Right hindlimb (tissue), 1 donor: ENCODE results near the gene KCNQ2.

Source experiments
- DNase-seq: peaks from one replicate; pipeline ENCODE4 v3.0.0-alpha.2; 2018

KCNQ2 gene

DNA sequence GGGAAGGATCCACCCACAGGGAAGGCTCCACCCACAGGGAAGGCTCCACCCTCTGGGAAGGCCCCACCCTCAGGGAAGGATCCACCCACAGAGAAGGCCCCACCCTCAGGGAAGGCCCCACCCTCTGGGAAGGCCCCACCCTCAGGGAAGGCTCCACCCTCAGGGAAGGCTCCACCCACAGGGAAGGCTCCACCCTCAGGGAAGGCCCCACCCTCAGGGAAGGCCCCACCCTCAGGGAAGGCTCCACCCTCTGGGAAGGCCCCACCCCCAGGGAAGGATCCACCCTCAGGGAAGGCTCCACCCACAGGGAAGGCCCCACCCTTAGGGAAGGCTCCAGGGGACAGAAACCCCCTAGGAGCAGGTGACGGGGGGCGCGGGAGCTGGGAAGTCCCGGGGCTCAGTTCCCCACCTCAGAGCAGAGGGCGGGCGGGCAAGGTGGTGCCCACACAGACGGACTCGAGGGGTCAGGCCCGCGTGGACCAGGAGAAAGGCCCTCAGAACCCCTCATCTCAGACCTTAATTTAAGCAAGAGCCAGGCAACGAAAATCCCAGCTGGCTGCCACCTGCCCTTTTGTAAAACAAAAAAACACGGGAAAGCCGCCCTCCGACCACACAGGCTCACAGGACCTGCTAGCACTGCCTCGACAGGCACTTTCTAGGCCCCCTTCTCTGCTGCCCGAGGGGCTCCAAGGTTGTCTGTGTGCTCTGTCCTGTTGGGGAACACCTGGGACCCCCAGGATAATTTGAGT, 39.7 kb downstream of the KCNQ2 start:
- no peak for DNase-seq

DNA sequence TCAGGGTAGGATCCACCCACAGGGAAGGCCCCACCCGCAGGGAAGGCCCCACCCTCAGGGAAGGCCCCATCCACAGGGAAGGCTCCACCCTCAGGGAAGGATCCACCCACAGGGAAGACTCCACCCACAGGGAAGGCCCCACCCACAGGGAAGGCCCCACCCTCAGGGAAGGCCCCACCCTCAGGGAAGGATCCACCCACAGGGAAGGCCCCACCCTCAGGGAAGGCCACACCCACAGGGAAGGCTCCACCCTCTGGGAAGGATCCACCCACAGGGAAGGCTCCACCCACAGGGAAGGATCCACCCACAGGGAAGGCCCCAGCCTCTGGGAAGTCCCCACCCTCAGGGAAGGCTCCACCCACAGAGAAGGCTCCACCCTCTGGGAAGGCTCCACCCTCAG, 40.5 kb downstream of the KCNQ2 start:
- DNase-seq, result no peak

DNA sequence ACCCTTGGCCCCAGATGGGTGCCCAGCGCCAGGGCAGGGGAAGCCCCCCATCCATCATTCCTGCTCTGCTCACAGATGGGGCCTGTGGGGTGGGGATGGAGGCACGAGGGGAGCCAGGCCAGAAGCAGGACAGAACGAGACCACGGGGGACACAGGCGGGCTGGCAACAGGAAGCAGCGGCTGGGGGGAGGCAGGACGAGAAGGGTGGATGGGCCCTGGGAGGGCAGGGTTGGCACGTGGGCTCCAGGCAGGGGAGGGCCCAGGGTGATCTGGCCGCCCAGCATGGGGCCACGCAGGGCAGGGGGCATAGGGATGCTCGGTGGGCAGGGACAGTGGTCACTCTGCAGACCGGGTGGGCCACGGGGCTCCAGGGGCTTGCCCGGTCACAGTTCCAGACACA, 41.6 kb downstream of the KCNQ2 start:
- no peak for DNase-seq

DNA sequence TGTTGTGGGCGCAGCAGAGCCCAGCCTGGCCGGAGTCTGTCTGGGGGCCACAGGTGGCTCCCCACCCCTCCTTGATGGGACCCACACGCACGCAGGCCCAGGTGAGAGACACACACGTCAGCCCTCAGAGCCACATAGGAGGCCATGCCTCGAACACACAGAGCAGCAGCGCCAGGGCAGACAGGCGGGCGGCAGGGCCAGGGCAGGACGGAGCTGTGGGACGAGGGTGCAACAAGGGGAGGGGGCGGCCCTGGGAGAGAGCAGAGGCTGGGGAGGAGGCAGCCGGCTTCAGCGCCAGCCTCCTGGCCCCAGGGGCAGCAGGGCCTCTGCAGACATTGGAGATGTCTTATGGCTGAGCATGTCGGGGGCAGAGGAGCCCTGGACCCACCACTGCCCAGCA, 42.5 kb downstream of the KCNQ2 start:
- no peak for DNase-seq

DNA sequence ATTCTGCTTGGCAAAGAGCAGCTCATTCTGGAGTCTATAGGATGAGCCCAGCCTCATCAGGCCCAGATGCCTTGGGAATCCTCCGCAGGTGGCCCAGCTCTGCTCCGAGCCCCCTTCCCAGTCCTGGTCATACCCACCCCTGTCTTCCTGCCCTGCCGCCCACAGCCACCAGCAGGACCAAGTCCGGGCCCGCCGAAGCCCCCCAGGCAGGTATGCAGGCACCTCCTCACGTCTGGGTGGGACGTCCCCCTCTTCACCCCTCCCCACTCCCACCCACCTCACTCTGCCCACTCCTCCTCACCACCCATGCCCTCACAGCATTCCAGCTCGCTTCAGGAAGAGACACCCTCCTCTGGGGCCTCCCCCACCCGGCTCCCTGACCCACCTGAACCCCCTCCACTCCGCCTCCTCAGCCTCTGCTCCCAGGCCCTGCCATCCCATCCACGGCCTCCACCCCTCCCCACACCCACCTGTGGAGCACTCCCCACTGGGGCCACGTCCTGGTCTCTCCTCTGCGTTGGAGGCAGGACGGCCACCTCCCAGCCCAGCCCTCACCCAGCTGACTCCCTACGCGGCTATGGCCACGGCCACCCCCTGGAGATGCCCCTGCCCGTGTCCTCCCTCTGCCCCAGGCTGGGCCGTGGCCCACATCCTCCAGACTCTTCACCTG, 43.4 kb downstream of the KCNQ2 start:
- no peak for DNase-seq

DNA sequence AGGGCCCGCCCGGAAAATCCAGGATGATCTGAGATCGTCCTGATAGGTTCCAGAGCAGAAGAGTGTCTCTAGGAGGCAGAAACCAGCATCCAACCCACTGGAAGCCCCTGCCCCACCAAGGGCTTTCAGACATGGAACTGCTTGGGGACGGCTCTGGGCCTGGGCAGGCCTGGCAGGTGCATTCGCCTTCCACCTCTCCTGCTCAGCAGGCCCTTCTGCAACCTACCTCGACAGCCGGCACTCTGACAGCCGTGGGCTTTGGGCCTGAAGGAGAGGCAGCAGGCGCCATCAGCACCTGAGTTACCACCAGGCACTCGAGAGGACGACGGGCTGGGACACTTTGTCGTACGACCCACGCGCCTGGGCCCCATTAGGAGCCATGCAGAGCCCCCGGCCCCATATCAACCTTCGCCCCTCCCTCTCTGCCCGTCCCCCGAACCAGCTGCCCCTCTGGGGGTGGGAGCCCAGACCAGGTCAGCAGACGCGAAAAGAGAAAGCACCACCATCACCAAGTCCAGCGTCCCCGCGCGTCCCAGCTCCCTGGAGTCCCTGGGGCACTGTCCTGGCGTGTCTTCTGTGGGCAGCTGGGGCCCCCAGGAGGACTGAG, 44.6 kb downstream of the KCNQ2 start:
- no peak for DNase-seq

DNA sequence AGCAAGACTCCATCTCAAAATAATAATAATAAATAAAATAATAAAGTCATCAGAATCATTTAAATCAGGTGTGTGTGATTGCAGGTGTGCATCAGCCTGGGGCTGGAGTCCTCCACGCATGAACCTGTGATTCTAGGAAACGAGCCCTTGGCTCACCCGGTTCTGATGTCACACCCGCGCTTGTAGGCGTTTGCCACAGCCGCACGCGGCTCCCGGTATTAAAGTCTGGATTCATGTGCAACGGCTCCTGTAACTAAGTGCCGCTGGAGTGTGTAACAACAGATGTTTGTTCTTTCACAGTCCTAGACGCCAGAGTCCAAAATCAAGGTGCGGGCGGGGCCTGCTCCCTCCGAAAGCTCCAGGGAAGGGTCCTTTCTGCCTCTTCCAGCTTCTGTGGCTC, 45.2 kb downstream of the KCNQ2 start:
- no peak for DNase-seq

DNA sequence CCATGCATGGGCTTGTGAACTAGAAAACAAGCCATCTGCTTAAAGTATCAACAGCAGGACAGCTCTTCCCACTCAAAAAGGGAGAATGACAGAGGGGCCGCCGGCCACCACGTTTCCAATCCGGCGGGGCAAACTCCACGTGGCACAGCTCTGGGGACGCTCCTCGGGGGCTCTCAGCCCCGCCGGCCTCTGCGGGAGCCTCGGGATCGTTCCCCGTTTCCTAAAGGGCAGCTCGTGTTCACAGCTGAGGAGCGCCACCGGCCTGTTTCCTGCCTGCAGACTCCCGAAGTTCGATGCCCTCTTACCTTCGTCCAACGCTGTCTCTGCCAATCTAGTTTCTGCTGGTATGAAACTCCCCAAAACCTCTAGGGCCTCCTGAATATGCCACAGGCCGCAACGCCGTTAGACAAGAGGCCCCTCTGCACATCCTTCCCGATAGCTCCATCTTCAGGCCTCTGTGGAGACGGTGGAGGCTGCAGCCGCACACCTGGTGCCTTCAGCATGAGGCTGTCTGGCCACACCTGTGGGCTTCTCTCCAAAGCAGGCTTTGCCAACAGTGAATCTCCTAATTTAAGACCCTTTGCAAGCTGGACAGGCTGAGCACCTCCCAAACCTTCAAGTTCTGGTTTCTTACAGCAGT, 46.5 kb downstream of the KCNQ2 start:
- DNase-seq, result no peak

DNA sequence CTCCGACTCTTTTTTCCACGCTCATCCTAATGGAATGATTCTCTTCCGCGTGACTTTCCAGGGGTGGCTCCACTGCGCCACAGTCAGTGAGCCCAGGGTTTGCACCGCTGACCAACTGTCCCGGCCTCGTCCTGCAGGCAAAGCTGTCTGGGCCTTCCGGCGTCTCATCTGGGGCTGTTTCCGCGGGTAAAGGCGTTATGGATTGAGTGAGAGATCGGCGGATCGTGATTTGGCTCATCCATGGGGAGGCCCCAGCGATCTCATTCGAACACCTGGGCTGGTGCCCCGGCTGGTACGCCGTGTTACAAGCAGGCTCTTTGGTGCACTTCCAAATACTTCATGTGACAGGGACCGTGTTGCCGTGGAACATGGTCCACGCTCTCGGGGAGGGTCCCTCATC, 47.8 kb downstream of the KCNQ2 start:
- no peak for DNase-seq

DNA sequence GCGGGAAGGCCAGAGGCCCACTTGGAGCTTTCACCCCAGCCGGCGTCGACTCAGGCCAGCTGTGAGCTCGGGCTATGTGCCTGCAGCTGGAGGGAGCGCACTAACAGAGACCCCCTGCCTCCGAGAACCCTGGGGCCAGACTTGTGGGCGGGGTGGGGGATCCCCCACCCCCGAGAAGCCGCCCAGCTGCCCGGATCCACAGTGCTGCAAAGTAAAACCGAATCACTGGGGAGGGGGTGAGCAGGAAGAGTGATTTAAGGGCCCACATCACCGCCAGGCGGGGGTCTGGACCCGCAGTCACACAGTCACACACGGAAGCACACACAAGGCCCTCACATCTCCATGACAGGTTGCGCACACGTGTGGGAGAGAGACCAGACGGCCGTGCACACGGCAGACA, 48.7 kb downstream of the KCNQ2 start:
- DNase-seq, result no peak

DNA sequence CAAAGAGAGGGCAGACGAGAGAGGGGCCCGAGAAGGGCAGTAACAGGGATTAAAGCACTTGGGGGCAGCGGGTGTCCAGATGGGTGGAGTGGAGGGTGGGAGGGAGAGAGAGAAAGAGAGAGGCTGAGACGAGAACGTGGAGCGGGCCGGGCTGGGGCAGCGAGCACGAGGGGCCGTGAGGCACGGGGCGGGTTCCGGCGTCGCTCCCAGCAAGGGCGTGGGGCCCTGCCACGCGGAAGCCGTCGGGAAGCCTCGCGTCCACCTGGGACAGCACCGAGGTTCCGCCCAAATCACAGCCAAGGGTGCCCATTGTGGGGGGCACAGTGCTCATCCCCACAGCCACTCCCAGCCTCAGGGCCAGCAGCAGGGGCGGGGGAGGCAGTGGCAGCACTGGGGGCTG, 49.8 kb downstream of the KCNQ2 start:
- no peak for DNase-seq

DNA sequence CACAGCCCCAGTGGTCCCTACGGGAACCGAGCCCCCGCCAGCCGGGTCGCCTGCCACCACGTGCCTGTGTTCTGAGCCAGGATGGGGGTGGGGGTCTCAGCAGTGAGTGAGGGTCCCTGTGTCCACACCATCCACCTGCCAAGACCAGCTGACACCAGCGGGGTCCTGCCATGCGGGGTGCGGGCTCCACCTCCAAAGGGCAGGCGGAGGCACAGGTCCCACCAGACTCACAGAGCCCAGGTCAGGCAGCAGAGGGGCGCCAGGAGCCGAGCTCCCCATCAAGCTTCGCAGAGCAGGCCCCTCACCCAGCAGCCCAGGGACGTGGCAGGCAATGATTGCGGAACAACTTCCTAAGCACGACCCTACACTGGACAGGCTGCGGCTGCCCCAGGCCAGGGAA, 50.5 kb downstream of the KCNQ2 start:
- DNase-seq, result no peak

DNA sequence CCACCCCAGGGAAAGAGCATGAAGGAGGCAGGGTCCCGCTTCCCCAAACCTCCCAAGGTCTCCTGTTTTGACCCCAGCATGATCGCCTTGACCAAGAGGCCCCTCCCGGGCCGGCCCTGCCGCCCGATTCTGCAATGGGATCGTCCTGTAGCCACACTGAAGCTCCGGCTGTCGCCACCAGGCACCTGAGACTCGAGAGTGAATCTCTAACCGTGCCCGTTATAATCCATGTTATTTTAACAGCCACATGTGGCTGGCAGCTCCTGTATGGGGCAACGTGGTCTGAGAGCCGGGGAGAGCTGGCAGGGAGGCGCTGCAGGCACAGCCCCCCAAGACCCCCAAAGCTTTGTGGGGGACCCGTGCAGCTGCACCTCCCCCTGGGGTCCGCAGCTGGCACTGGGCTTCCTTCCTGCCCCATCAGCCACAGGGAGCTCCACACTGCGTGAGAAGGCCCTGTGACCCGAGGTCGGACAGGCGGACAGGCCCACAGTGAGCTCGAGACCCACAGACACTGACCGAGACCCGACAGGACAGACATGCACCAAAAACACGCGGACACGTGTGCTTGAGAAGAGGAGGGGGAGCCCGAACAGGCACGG, 51.3 kb downstream of the KCNQ2 start:
- no peak for DNase-seq

DNA sequence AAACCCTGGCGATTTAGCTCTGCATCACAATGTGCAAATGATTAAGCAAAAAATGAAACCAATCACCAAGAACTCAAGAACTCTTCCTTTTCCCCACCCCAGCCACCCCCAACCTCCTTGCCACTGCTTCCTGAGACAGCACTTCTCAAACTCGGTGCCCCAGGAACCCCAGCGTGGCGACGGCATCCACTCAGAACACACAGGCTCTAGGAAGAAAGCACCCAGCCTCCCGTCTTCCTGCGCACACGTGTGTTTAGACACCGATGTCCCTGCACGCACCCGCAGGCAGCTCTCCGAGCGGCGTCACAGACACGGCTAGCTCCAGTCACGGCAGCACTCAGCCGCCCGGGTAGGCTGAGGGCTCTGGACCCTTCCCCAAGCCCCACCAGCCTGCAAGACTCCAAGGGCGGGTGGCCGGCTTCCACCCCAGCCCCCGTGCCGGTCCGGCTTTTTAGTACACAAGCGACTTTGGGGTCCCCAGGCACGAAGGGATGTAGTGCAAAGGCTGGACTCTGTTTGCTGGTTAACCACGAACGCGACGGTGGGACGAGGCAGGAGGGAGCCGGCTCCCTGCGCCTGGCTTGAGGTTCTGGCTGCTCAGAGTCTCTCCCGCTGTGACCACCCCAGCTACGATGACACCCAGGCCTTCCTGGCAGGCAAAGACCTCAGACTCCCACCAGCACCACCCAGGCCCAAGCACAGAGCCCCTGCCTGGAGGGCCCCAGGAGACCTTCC, 51.9 kb downstream of the KCNQ2 start:
- DNase-seq, result no peak

DNA sequence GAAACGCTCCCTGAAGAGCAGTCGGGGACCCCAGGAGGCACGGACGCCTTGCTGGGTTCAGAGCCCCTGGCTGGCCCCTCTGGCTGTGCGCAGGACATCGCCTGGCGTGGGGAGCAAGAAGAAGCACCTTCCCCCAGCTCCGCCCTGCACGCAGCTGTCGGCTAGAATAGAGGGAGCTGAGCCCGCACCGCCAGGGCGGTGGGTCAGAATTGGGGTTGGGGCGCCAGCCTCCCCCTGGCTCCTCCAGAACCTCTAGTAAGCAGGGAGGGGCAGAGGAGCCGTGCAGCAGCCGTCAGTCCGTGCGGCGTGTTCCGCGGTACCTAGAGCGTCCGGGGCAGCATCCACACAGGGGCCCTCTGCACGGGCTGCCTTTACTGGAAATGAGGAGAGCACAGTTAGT, 53.2 kb downstream of the KCNQ2 start:
- DNase-seq, result no peak

DNA sequence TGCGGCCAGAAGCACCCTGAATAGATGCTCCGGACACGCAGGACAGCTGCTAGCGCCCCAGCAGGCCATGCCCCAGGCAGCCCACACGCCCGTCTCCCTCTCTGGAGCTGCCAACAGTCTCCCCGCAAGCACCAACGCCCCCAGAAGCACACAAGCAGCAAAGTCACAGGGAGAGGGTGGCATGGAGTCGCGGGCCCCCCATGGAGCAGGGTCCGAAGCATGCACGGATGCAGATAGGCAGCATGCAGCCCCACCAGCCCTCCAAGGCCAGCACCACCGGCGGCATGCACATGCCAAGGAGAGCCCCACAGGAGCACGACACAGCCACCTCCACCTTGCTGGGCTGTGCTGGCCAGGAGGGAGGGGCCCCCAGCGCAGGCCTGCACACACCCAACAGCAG, 53.8 kb downstream of the KCNQ2 start:
- DNase-seq, result no peak

DNA sequence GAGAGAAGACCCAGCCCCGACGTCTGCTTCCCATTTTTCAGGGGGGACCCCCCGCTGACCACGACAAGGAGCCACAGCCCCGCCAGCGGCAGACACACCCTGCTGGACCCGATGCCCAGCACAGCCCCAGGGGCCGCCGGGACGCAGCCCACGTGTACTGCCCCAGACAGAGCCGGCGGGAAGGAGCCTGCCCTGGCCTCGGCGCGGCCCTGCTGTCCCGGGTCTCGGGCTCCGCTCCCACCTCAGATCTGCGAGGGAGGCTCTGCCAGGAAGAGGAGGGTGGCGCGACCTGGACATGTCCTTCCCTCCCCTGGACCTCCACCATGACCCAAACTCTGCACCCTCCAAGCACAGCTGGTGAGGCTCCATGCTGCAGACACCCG, 54.7 kb downstream of the KCNQ2 start:
- no peak for DNase-seq

DNA sequence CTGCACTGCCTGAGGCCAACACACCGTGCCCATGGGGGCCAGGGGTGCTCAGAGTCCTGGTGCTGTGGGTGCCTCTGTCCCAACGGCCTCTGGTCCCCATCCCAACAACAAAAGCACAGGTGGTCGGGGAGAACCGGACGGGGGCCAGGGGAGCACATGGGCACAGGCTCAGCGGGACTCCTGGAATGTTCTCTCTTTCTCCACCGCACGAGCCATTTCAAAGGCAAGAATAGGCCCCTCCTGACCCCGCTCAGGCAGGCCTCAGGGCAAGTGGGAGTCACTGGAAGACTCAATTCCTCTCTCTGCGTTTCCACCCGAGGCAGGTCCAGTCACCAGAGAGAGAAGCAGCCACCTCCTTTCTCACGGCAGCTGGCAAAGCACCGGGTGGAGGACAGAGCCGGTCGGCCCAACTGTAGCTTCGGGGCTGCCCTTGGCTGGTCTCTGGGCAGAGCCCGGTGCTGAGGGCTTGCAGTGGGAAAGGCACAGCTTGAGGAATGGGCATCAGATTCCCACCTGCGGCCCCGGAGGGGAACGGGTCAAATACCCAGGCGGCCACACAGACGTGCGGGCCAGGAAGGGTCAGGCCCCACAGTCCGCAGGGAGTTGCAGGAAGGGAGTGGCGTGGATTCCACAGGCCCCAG, 55.2 kb downstream of the KCNQ2 start:
- DNase-seq, result no peak

DNA sequence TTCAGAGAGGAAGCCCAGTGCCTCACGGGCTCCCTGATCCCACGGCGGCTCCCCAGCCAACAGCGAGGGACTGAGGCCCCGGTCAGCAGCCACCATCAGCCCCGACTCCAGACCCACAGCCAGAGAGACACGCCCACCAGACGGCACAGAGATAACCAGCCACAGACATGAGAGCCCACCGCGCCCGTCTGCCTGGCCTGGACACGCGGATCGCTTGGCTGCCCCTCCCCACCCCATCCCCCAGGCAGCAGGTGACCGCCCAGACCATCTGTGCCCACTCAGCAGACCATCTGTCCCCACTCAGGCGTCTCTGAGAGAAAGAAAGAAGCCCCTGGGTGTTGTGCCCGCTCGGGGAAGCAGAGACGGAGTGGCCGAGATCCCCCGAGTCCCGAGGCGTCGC, 55.8 kb downstream of the KCNQ2 start:
- DNase-seq, result no peak

DNA sequence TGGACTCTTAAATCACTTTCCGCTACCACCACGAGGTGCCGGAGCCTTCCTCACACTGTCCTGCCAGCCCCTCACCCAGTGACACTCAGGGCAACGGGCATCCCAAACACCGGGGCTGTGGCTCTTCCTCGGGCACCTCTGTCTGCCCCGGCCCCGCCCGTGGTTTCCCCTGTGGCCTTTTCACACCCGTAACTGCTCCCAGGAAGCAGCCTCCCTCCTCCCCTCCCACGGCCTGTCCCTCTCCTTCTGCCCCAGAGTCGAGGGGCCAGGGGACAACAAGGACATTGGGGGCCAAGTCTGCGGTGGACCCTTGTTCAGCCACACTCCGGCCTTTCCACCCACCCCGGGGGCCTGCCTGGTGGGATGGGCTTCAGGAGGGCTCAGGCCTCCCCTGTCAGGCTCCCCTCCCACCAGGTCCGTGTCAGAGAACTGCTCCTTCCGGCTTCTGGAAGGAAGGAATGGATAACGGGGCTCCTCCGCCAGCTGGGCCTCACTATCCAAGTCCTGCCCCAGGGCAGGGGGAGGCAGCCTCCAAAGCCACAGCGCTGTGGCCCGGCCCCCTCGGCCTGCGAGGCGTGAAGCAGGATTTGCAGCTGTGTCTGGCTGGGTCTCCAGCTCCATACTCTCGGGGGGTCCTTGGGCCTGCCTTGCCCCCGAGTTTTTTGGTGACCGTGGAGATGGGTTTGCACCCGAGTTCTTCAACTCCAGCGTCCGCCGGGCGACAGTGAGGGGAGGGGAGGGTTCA, 56.6 kb downstream of the KCNQ2 start:
- DNase-seq, result no peak

DNA sequence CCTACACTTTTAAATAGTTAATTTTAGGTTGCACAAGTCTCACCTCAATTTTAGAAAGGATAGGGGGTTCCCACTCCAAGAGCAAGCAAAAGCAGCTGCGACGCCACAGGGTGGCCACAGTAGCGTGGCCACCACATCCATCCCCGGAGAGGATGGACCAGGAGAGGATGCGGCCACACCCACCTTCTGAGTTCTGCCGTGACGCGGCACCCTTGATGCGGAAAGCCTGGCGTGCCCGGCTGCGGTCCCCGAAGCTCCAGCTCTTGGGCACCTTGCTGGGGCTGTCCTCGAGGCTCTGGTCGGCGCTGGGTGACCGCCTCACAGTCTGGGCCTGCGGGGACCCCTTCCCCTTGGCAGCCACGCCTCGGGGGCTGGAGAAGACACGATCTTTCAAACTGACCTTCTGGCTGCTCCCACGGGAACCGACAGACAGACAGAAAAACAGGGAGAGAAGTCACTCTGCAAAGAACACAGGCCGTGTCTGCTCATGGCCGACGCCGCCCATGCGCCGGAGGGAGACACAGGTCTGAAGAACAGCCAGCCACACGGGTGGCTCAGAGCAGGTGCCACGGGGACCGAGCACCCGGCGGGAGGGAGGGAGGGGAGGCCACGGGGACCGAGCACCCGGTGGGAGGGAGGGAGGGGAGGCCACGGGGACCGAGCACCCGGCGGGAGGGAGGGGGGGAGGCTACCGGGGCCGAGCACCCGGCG, 57.6 kb downstream of the KCNQ2 start:
- no peak for DNase-seq
